Measurements from ENCODE around the gene RAP1A. TPM values are rescaled to one million over a fixed set of nuclear protein-coding genes. Genes with fewer than 3 reads are reported as not detected.

Gene RAP1A
- 84.9 TPM for polyA plus RNA-seq (2013, experiment 1 of 2)
- 88.5 TPM for polyA plus RNA-seq (2013, experiment 2 of 2)

DNA sequence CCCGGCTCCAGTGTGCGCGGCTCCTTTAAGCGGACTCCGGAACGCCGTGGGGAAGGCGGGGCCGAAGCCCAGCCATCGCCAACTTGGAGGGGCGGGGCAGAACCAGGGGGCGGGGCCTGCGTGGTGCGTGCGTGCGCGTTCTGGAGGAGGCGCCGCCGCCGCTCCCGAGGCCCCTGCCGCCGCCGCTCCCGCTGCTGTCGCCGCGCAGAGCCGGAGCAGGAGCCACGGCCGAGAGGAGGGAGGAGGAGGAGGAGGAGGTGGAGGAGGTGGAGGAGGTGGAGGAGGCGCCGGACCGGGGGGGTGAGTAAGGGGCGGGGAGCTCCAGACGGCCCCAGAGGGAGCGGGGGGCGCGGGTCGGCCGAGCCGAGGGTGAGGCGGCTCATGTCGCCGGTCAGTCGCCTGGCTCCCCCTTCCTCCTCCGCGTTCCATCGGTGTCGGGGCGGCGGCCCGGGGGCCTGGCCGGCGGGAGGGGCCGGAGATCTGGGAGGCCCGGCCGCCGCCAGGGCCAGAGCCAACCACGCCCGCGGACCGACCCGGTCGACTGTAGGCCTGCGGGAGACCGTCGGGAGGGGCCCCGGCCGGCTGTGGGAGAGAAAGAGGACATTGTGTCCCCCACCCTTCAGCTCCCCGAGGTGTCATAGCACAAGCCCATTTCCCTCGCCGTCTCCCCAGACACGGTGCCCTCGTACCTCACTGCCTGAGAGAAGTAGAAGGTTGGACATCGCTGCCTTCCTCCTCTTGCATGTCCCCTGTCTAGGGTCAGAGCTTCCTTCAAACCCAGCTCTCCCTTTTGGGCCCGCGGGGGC lies at the start of gene RAP1A:
Gene RAP1A (plus strand): TSS at position 155 of the 806 bp plus-strand sequence. CDS start 71,572 bp downstream, outside the sequence.
- peak within 1 kb of the TSS; percentile 29 for H2BK120ac ChIP-seq (ENCODE audit: low read depth, low read length)
- H3K4me3 ChIP-seq (ENCODE audit: insufficient read depth in 1 of 2, low read depth in 1 of 2, low read length in 2 of 2), result peak within 1 kb of the TSS; percentile 85 to 93
- peak within 1 kb of the TSS; percentile 85 for H2BK5ac ChIP-seq (ENCODE audit: low read depth, low read length, poor library complexity, severe bottlenecking)
- peak within 1 kb of the TSS in 1 of 2 experiments; percentile 40 for H3K23ac ChIP-seq (ENCODE audit: low read length in 2 of 2)
- H3K36me3 ChIP-seq (ENCODE audit: control insufficient read depth in 1 of 2, insufficient read depth in 2 of 2, low read depth in 1 of 2, low read length in 2 of 2), result no peaks in the 10 kb centered on the region
- peak within 1 kb of the TSS in 1 of 2 experiments; percentile 93 for H3K4ac ChIP-seq (ENCODE audit: low read depth in 1 of 2, low read length in 2 of 2)
- 0% methylated on average over 22 of the region's 79 CpGs for WGBS
- peak within 1 kb of the TSS; percentile 50 to 79 for H3K18ac ChIP-seq (ENCODE audit: low read depth in 1 of 2, low read length in 2 of 2)
- H3K79me1 ChIP-seq (replicated peaks; ENCODE audit: low read length, poor library complexity, severe bottlenecking), result peaks cover 3% of the 10 kb centered on the region
- H2AK5ac ChIP-seq (ENCODE audit: low read length, severe bottlenecking), result no peak within 1 kb of the TSS
- no peaks in the 10 kb centered on the region for H3K27me3 ChIP-seq (ENCODE audit: control insufficient read depth in 1 of 2, insufficient read depth in 1 of 2, low read length in 2 of 2)
- peaks cover 3% of the 10 kb centered on the region for H3K4me1 ChIP-seq (ENCODE audit: control insufficient read depth, insufficient read depth, low read depth, low read length)
- peak within 1 kb of the TSS; percentile 64 for H2AFZ ChIP-seq (ENCODE audit: low read depth, low read length)
- H3K27ac ChIP-seq (ENCODE audit: low read length, poor library complexity, severe bottlenecking), result peak within 1 kb of the TSS; percentile 53
- H2BK15ac ChIP-seq (ENCODE audit: low read depth, poor library complexity, severe bottlenecking), result peak within 1 kb of the TSS; percentile 65
- peak within 1 kb of the TSS; percentile 84 for H3K4me2 ChIP-seq (ENCODE audit: low read length, poor library complexity, severe bottlenecking)
- H4K8ac ChIP-seq (ENCODE audit: low read length), result peak within 1 kb of the TSS; percentile 78
- peak; percentile 91 for DNase-seq
- peak within 1 kb of the TSS; percentile 86 for H3K9ac ChIP-seq (ENCODE audit: low read length)
- H2BK12ac ChIP-seq (ENCODE audit: low read length in 2 of 2), result peak within 1 kb of the TSS in 1 of 2 experiments; percentile 31
- H3K9me3 ChIP-seq (ENCODE audit: control insufficient read depth, low read length), result no peaks in the 10 kb centered on the region
- peak within 1 kb of the TSS in 1 of 2 experiments; percentile 87 for H3K14ac ChIP-seq (ENCODE audit: low read length in 2 of 2)
- peak within 1 kb of the TSS; percentile 46 for H4K91ac ChIP-seq (ENCODE audit: low read length)

DNA sequence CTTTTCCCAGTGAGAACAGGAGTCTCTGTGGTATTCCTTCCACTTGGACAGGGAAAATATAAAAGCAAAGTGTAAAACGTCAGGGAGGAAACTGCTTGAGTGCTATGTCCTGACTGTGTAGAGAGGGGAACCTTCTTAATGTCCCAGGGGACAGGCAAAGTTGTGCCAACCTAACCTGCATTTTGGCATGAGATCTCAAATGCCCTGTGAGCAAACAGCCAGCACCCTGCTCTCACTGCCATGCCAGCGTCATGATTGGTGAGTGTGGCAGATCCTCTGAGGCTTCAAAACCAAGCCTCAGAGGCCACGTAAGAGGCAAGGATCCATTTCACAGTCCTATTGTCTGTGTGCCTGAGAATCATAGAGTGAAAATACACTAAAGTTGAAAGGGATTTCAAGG lies 49.7 kb upstream of the RAP1A start:
- H2BK12ac ChIP-seq (ENCODE audit: low read length in 2 of 2), result no peak overlapping the region
- no peak overlapping the region for H2BK120ac ChIP-seq (ENCODE audit: low read depth, low read length)
- H3K18ac ChIP-seq (ENCODE audit: low read depth in 1 of 2, low read length in 2 of 2), result no peak overlapping the region
- DNase-seq, result no peak
- H4K8ac ChIP-seq (ENCODE audit: low read length), result no peak overlapping the region
- no peak overlapping the region for H3K9ac ChIP-seq (ENCODE audit: low read length)
- no peak overlapping the region for H3K4ac ChIP-seq (ENCODE audit: low read depth in 1 of 2, low read length in 2 of 2)
- H3K4me3 ChIP-seq (ENCODE audit: insufficient read depth in 1 of 2, low read depth in 1 of 2, low read length in 2 of 2), result no peak overlapping the region
- H3K27me3 ChIP-seq (ENCODE audit: control insufficient read depth in 1 of 2, insufficient read depth in 1 of 2, low read length in 2 of 2), result no peaks in the 10 kb centered on the region
- no peak overlapping the region for H3K27ac ChIP-seq (ENCODE audit: low read length, poor library complexity, severe bottlenecking)
- no peak overlapping the region for H2AFZ ChIP-seq (ENCODE audit: low read depth, low read length)
- peaks cover 2% of the 10 kb centered on the region for H3K4me1 ChIP-seq (ENCODE audit: control insufficient read depth, insufficient read depth, low read depth, low read length)
- no peak overlapping the region for H2AK5ac ChIP-seq (ENCODE audit: low read length, severe bottlenecking)
- H2BK15ac ChIP-seq (ENCODE audit: low read depth, poor library complexity, severe bottlenecking), result no peak overlapping the region
- no peaks in the 10 kb centered on the region for H3K36me3 ChIP-seq (ENCODE audit: control insufficient read depth in 1 of 2, insufficient read depth in 2 of 2, low read depth in 1 of 2, low read length in 2 of 2)
- H3K14ac ChIP-seq (ENCODE audit: low read length in 2 of 2), result no peak overlapping the region
- no peaks in the 10 kb centered on the region for H3K79me1 ChIP-seq (replicated peaks; ENCODE audit: low read length, poor library complexity, severe bottlenecking)
- no peak overlapping the region for H3K23ac ChIP-seq (ENCODE audit: low read length in 2 of 2)
- H4K91ac ChIP-seq (ENCODE audit: low read length), result no peak overlapping the region
- no peaks in the 10 kb centered on the region for H3K9me3 ChIP-seq (ENCODE audit: control insufficient read depth, low read length)
- no peak overlapping the region for H3K4me2 ChIP-seq (ENCODE audit: low read length, poor library complexity, severe bottlenecking)
- WGBS, result 85% methylated on average over 3 of the region's 3 CpGs
- no peak overlapping the region for H2BK5ac ChIP-seq (ENCODE audit: low read depth, low read length, poor library complexity, severe bottlenecking)

DNA sequence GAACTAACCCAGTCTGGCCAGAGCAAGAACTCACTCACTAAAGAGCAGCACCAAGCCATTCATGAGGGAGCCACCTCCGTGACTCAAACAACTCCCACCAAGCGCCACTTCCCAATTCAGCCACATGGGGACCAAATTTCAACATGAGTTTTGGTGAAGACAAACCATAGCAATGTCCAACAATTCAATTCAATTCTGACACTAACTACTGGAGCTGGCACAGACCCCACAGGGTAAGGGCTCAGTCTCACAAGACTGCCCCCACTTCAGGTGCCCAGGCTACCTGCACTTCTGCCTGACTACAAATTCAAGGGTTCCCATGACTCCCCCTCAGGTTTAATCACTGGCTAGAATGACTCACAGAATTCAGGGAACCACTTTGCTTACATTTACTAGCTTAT lies 48.8 kb upstream of the RAP1A start:
- no peak for DNase-seq
- peak overlapping the region in 1 of 2 experiments; percentile 34 for H3K18ac ChIP-seq (ENCODE audit: low read depth in 1 of 2, low read length in 2 of 2)
- peaks cover 2% of the 10 kb centered on the region for H3K4me1 ChIP-seq (ENCODE audit: control insufficient read depth, insufficient read depth, low read depth, low read length)
- no peak overlapping the region for H2BK12ac ChIP-seq (ENCODE audit: low read length in 2 of 2)
- no peak overlapping the region for H4K91ac ChIP-seq (ENCODE audit: low read length)
- H3K4me2 ChIP-seq (ENCODE audit: low read length, poor library complexity, severe bottlenecking), result no peak overlapping the region
- H3K36me3 ChIP-seq (ENCODE audit: control insufficient read depth in 1 of 2, insufficient read depth in 2 of 2, low read depth in 1 of 2, low read length in 2 of 2), result no peaks in the 10 kb centered on the region
- no peak overlapping the region for H3K4me3 ChIP-seq (ENCODE audit: insufficient read depth in 1 of 2, low read depth in 1 of 2, low read length in 2 of 2)
- no peak overlapping the region for H2AK5ac ChIP-seq (ENCODE audit: low read length, severe bottlenecking)
- H2AFZ ChIP-seq (ENCODE audit: low read depth, low read length), result no peak overlapping the region
- no peaks in the 10 kb centered on the region for H3K79me1 ChIP-seq (replicated peaks; ENCODE audit: low read length, poor library complexity, severe bottlenecking)
- H3K27me3 ChIP-seq (ENCODE audit: control insufficient read depth in 1 of 2, insufficient read depth in 1 of 2, low read length in 2 of 2), result no peaks in the 10 kb centered on the region
- H4K8ac ChIP-seq (ENCODE audit: low read length), result no peak overlapping the region
- no peak overlapping the region for H3K9ac ChIP-seq (ENCODE audit: low read length)
- H2BK15ac ChIP-seq (ENCODE audit: low read depth, poor library complexity, severe bottlenecking), result no peak overlapping the region
- no peak overlapping the region for H3K23ac ChIP-seq (ENCODE audit: low read length in 2 of 2)
- no peaks in the 10 kb centered on the region for H3K9me3 ChIP-seq (ENCODE audit: control insufficient read depth, low read length)
- H2BK5ac ChIP-seq (ENCODE audit: low read depth, low read length, poor library complexity, severe bottlenecking), result no peak overlapping the region
- H3K27ac ChIP-seq (ENCODE audit: low read length, poor library complexity, severe bottlenecking), result no peak overlapping the region
- no peak overlapping the region for H3K4ac ChIP-seq (ENCODE audit: low read depth in 1 of 2, low read length in 2 of 2)
- H2BK120ac ChIP-seq (ENCODE audit: low read depth, low read length), result no peak overlapping the region
- 64% methylated on average over 2 of the region's 2 CpGs for WGBS
- H3K14ac ChIP-seq (ENCODE audit: low read length in 2 of 2), result no peak overlapping the region

DNA sequence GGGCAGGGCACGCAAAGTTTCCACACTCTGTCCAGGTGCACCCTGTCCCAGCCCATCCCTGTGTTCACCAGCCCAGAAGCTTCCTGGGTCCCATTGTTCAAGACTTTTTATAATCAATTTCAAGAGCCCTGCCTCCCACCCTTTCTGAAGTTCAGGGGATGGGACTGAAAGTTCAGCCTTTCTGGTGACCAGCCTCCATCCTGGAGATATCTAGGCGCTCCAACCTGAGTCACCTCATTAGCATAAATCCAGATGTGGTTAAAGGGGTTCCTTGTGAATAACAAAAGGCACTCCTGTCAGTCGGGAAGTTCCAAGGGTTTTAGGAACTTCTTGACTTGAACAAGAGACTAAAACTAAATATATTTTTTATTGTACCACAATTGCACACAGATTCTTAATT lies 48.4 kb upstream of the RAP1A start:
- Histone ChIP-seq H3K4ac (ENCODE audit: low read depth in 1 of 2, low read length in 2 of 2) (no peak overlapping the region), H2BK12ac (ENCODE audit: low read length in 2 of 2) (no peak overlapping the region), H3K9ac (ENCODE audit: low read length) (no peak overlapping the region), H2BK5ac (ENCODE audit: low read depth, low read length, poor library complexity, severe bottlenecking) (no peak overlapping the region), H3K79me1 (replicated peaks; ENCODE audit: low read length, poor library complexity, severe bottlenecking) (no peaks in the 10 kb centered on the region), H3K18ac (ENCODE audit: low read depth in 1 of 2, low read length in 2 of 2) (no peak overlapping the region), H3K36me3 (ENCODE audit: control insufficient read depth in 1 of 2, insufficient read depth in 2 of 2, low read depth in 1 of 2, low read length in 2 of 2) (no peaks in the 10 kb centered on the region), H3K4me3 (ENCODE audit: insufficient read depth in 1 of 2, low read depth in 1 of 2, low read length in 2 of 2) (no peak overlapping the region), H3K14ac (ENCODE audit: low read length in 2 of 2) (no peak overlapping the region), H2BK120ac (ENCODE audit: low read depth, low read length) (no peak overlapping the region), H3K4me1 (ENCODE audit: control insufficient read depth, insufficient read depth, low read depth, low read length) (peaks cover 2% of the 10 kb centered on the region), H3K27ac (ENCODE audit: low read length, poor library complexity, severe bottlenecking) (no peak overlapping the region), H2AFZ (ENCODE audit: low read depth, low read length) (no peak overlapping the region), H3K23ac (ENCODE audit: low read length in 2 of 2) (no peak overlapping the region), H4K91ac (ENCODE audit: low read length) (no peak overlapping the region), H2AK5ac (ENCODE audit: low read length, severe bottlenecking) (no peak overlapping the region), H3K4me2 (ENCODE audit: low read length, poor library complexity, severe bottlenecking) (no peak overlapping the region), H2BK15ac (ENCODE audit: low read depth, poor library complexity, severe bottlenecking) (no peak overlapping the region), H4K8ac (ENCODE audit: low read length) (no peak overlapping the region), H3K27me3 (ENCODE audit: control insufficient read depth in 1 of 2, insufficient read depth in 1 of 2, low read length in 2 of 2) (no peaks in the 10 kb centered on the region), H3K9me3 (ENCODE audit: control insufficient read depth, low read length) (no peaks in the 10 kb centered on the region)
- 83% methylated on average over 2 of the region's 3 CpGs for WGBS
- DNase-seq, result no peak

Data from mesenchymal stem cell (in vitro differentiated cells and primary cell).